ENCODE data around the gene ZNF764. TPM values are rescaled to one million over a fixed set of nuclear protein-coding genes. Genes with fewer than 3 reads are reported as not detected.
A peak's percentile ranks its signal among the peaks of the same experiment; 100 is the strongest.
"Not testable (repeated sequence)": the region's sequence is repeated elsewhere in the genome, so short reads cannot be mapped to it uniquely, and the experiment has no call there.

The ZNF764 gene
- total RNA-seq, 1 donor from 2014 or later = 8.4 TPM

DNA sequence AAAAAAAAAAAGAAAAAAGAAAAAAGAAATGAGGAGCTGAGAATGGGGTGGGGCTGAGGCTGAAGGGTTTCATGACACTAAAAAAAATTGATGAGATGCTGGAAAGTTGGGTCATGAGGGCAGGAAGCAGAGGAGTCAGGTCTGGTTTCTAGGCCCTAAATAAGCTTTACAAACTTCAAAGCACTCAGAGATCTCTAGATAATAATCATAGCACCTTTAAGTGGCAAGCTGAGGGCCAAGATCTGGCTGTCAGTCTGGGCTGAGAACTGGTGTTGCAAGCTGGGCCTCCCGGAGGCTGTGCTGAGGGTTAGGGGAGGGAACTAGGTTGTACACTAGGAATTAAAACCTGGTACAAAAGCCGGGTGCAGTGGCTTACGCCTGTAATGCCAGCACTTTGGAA is 6.4 kb downstream of the ZNF764 start:
- Histone ChIP-seq H3K27me3 (ENCODE audit: low read depth) (no peaks in the 10 kb centered on the region), H3K27ac (no peak overlapping the region), H3K36me3 (peaks cover 36% of the 10 kb centered on the region), H3K9me3 (no peaks in the 10 kb centered on the region), H3K4me3 (no peak overlapping the region), H3K4me1 (peaks cover 29% of the 10 kb centered on the region)
- ATAC-seq (peak; percentile 77 to 89), DNase-seq (peak; percentile 71)
- intact Hi-C loops (cut with DNase I) = no loop called here
- no peak for TF ChIP-seq CTCF (IDR thresholded peaks at IDR 0.05)

DNA sequence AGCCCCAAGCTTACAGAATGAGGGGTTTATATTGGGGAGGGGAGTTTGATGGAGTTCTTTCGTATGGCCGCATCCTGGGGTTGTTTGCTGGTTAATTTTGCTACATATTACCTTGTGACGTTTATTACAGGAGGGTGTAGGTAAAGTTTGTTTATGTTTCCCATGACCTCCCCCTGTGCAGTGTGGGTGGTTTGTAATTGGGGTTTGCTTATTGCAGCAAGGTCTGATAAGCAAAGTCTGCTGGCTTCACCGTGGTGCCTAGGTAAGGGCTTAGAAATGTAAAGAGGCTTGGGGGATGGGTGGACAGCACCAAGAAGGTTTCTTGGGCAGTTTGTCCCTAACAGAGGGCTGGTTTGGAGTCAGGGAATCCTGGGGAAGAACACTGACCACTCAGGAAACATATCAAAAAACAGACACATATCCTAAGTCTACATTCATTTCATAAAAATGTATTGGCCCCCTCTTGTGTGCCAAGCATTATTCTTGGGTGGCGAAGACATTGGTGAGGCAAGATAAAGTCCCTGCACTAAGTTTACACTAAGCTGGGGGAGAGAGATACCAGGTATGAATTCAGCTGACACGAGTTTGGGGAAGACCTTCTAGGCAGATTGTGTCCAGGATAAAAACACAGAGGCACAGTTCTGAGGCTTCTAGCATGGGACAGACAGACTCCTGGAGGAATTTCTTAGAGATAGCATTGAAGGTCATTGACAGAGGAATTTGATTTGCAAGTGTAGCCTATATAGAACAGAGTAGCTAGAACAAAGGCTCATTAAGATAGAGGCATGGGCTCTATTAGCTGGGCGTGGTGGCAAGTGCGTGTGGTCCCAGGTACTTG is 9.5 kb downstream of the ZNF764 start:
- Histone ChIP-seq H3K4me3 (no peak overlapping the region), H3K27me3 (ENCODE audit: low read depth) (no peaks in the 10 kb centered on the region), H3K27ac (no peak overlapping the region), H3K4me1 (peaks cover 23% of the 10 kb centered on the region), H3K9me3 (no peaks in the 10 kb centered on the region), H3K36me3 (peaks cover 5% of the 10 kb centered on the region)
- DNase-seq = no peak
- no peak for ATAC-seq
- TF ChIP-seq CTCF (IDR thresholded peaks at IDR 0.05) = no peak
- intact Hi-C loops (cut with DNase I) = no loop called here

- H3K4me3 ChIP-seq = no peak overlapping the region
- H3K27ac ChIP-seq = no peak overlapping the region
- H3K9me3 ChIP-seq = no peaks in the 10 kb centered on the region
- H3K36me3 ChIP-seq = no peaks in the 10 kb centered on the region
- ATAC-seq (peak in 1 of 2 donors; percentile 29), DNase-seq (no peak)
- H3K27me3 ChIP-seq (ENCODE audit: low read depth) = no peaks in the 10 kb centered on the region
- no peak for TF ChIP-seq CTCF (IDR thresholded peaks at IDR 0.05)
- intact Hi-C loops (cut with DNase I) = no loop called here
- H3K4me1 ChIP-seq = peaks cover 3% of the 10 kb centered on the region
These were observed 12.1 kb downstream of the ZNF764 start for GRCh38 chr16:30546115-30546514.

DNA sequence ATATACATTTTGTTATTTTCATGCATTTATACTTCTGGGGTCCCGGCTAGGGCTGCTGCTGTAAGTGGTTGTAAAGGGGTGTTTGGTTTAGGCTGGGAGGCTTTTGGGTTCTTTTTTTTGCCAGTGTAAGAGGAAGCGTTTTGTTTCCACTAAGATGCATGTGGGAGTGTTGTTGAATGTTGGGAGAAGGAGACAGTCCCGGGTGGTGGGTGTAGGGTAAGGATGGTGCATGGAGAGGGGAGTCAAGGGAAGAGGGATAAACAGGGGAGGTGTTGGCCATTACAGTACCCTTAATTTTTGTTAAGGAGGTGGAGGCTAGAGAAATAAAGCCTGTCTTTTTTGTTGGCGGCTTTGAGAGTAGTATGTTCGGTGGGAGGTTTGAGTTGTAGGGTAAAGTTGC is 15.1 kb downstream of the ZNF764 start:
- no peak for DNase-seq
- no peak overlapping the region for H3K4me3 ChIP-seq
- intact Hi-C loops (cut with DNase I) = no loop called here
- no peak for TF ChIP-seq CTCF (IDR thresholded peaks at IDR 0.05)
- no peak overlapping the region for H3K27ac ChIP-seq
- no peak for ATAC-seq
- no peaks in the 10 kb centered on the region for H3K36me3 ChIP-seq
- H3K9me3 ChIP-seq = no peaks in the 10 kb centered on the region
- H3K4me1 ChIP-seq = no peaks in the 10 kb centered on the region
- no peaks in the 10 kb centered on the region for H3K27me3 ChIP-seq (ENCODE audit: low read depth)

DNA sequence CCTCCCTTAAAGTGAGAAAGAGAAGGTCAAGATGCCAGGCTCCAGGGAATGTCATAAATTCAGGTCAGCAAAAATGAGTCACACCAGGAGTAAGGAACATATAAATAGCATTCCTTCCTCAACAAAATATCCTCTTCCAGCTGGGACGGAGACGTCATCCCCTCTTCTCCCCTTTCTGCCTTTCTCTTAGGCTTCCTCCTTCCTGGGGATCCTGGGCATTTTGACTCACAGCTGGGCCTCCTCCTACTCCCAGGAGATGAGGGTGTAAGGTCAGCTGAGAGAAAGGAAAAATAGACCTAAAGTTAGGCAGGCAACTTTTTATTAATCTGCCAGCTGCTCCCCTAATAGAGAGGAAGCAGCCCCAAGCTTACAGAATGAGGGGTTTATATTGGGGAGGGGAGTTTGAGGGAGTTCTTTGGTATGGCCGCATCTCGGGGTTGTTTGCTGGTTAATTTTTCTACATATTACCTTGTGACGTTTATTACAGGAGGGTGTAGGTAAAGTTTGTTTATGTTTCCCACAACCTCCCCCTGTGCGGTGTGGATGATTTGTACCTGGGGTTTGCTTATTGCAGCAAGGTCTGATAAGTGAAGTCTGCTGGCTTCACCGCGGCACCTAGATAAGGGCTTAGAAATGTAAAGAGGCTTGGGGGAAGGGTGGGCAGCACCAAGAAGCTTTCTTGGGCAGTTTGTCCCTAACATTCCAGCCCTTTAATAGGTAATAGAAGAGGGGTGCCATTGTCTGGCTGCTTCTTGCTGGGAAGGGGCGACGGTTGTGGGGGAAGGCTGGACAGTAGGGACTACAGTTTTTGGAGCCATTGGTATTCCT is 16.5 kb downstream of the ZNF764 start:
- H3K4me1 ChIP-seq = no peaks in the 10 kb centered on the region
- H3K9me3 ChIP-seq = no peaks in the 10 kb centered on the region
- no peaks in the 10 kb centered on the region for H3K27me3 ChIP-seq (ENCODE audit: low read depth)
- DNase-seq = no peak
- no peaks in the 10 kb centered on the region for H3K36me3 ChIP-seq
- H3K27ac ChIP-seq = no peak overlapping the region
- no peak for TF ChIP-seq CTCF (IDR thresholded peaks at IDR 0.05)
- no peak overlapping the region for H3K4me3 ChIP-seq
- intact Hi-C loops (cut with DNase I) = no loop called here
- ATAC-seq = no peak

- H3K27ac ChIP-seq; H3K27me3 ChIP-seq (ENCODE audit: low read depth); H3K36me3 ChIP-seq; H3K4me1 ChIP-seq; H3K4me3 ChIP-seq; ATAC-seq; DNase-seq; intact Hi-C loops (cut with DNase I); H3K9me3 ChIP-seq: not testable (repeated sequence)
These were observed 17.2 kb downstream of the ZNF764 start for GRCh38 chr16:30540916-30541464.

DNA sequence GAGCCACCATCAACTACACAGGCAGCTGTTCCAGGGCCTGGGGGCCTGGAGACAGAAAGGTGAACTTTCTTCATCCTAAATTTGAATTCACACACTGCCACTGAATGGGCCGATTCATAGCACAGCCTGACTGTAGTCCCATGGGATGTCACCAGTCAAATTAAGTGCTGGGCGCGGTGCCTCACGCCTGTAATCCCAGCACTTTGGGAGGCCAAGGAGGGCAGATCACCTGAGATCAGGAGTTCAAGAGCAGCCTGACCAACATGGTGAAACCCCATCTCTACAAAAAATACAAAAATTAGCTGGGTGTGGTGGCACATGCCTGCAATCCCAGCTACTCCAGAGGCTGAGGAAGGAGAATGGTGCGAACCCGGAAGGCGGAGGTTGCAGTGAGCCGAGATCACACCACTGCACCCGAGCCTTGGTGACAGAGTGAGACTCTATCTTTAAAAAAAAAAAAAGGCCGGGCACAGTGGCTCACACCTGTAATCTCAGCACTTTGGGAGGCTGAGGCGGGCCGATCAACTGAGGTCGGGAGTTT is 18.1 kb downstream of the ZNF764 start:
- DNase-seq; ATAC-seq; H3K27me3 ChIP-seq (ENCODE audit: low read depth); H3K36me3 ChIP-seq; H3K4me3 ChIP-seq; H3K9me3 ChIP-seq; H3K27ac ChIP-seq; intact Hi-C loops (cut with DNase I): not testable (repeated sequence)
- peaks cover 13% of the 10 kb centered on the region for H3K4me1 ChIP-seq
